Dermis microvascular lymphatic vessel endothelial cell (primary cell): ENCODE data around the gene VEZF1. TPM values are rescaled to one million over a fixed set of nuclear protein-coding genes. Genes with fewer than 3 reads are reported as not detected.
A peak's percentile ranks its signal among the peaks of the same experiment; 100 is the strongest.

Experiments used
- DNase-seq, 2 donors: peaks; one replicate each; pipeline versions ENCODE4 v3.0.0 to v3.0.0-alpha.2; 2010; ENCODE audit warnings: low read depth in 2 of 2
- total RNA-seq: library from RNA; depleted of rRNA; stranded (reverse); fragments of >200 nt; gene quantifications from 2 replicates; pipeline ENCODE4 v1.2.1, GENCODE V29; 2014

Gene VEZF1
- total RNA-seq, 1 donor from 2014 or later, result 22.9 TPM

DNA sequence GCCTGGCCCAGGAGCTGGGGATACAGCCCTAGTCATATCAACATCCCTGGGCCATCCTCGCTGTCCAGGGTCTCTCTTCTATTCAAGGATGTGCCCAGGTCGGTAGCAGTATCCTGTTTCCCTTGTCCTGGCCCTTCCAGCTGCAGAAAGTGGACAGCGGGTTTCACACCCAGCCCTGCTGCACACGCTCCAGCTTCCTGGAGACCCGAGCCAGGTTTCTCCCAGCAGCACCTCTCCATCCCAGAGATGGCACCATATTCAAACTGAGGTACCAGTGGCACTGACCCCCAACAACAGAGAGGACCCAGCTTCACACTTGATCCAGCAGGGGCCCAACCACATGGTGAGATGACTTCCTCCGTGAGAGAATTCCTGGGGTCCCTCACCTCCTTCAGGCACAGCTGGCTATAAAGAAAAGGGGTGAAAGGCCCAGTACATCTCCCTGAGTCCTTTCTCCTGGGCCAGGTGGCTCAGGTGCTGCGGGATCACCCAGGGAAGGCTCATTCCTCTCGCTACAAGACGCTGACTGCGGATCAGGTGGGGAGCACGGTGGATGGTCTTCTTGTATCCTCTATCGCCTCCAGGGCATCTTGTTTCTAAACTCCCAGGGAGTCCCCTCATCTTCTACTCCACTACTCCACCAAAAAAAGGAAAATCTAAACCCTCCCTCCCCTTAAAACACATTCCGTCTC, 34.2 kb downstream of the VEZF1 start:
- no peak for DNase-seq

DNA sequence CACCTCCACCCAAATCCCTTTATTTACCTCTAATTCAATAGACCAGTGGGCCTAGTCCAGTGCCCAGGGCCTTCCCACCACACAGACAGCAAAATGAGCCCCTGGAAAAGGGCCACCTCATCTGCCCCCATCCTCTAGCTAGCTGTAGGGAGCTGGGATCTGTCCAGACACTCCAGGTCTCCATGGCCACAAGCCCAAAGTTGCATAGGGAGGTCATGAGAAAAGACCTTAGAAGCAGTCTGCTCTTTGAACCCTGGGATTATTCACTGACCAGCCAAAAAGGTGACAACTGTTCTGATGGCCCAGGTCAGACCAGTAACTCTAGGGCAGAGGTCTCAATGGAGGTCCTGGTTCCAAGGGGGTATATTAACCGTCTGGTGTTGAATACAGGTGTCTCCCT, 34.8 kb downstream of the VEZF1 start:
- DNase-seq, result no peak

DNA sequence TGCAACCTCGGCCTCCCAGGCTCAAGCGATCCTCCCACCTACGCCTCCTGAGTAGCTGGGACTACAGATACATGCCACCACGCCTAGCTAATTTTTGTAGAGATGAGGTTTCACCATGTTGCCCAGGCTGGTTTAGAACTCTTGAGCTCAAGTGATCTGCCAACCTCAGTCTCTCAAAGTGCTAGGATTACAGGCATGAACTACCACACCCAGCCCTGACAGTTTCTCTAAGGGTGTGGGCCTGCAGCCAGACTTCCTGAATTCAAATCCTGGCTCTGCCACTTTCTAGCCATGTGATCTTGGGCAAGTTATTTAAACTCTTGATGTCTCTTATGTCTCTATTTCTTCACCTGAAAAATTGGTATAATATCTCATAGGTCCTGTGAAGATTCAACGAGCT, 38.4 kb downstream of the VEZF1 start:
- DNase-seq, result no peak

DNA sequence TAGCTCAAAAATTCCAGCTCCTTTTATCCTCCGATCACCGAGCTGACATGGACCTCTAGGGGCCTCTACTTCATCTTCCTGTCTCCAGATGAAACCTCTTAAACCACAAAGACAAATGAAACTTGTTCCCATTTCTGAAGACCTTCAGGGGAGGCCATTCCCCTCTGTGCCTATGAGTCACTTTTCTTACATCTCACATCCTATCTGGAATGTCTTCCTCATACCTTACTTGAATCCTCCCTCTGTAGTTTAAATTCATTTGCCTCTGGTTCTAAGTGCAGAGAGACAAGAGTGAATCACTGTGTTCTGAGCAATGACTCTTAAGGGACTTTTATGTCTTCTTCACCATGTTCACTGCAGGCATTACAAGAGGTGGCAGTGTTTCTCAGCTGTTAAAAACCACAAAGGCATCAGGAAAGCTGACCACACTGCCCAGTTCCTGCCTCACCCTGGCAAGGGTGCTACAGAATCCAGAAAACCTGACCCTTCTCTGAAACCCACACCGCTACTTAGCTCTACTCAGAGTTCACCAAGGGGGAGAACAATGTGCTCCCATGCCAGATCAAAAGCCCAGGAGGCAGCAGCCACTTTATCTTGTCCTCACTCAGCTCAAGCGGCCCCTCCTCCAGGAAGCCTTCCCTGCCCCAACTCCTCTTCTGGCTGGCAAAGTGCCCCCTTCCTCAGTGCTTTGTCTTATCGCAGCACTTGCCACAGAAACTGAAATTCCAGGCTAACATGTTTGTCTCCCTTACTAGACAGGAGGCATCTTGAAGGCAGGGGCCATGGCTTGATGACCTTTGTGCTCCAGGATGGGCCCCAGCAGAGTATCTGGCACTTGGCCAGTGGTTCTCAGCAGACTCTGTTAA, 39.3 kb downstream of the VEZF1 start:
- peak in 1 of 2 donors; percentile 50 for DNase-seq

DNA sequence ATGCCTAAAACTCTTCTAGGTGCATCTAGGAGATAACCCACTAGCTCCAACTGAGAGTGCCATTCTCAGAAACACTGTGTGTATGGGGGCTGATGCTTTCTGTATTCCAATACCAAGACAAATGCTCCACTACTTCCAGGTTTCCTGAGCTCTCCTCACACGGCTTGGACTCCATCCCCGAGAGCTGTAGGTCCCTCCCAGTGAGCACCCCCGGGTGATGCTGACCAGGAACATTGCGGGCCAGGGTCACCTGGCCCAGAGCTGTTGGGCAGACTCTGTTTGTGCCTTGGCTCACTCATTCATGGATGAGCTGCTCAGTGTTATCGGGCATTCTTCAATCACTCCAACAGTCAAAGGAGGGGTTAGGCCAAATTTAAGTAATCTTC, 39.9 kb downstream of the VEZF1 start:
- no peak for DNase-seq

DNA sequence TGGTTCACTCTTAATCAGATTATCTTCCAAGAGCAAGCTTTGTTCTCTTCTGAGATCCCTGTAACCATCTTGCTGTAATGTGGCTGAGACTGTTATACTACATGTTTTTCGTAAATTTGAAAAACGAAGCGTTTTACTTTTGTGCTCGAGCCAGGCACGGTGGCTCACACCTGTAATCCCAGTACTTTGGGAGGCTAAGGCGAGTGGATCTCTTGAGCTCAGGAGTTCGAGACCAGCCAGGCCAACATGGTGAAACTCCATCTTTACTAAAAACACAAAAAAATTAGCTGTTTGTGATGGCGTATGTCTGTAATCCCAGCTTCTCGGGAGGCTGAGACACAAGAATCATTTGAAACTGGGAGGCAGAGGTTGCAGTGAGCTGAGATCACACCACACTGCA, 40.7 kb downstream of the VEZF1 start:
- no peak for DNase-seq

DNA sequence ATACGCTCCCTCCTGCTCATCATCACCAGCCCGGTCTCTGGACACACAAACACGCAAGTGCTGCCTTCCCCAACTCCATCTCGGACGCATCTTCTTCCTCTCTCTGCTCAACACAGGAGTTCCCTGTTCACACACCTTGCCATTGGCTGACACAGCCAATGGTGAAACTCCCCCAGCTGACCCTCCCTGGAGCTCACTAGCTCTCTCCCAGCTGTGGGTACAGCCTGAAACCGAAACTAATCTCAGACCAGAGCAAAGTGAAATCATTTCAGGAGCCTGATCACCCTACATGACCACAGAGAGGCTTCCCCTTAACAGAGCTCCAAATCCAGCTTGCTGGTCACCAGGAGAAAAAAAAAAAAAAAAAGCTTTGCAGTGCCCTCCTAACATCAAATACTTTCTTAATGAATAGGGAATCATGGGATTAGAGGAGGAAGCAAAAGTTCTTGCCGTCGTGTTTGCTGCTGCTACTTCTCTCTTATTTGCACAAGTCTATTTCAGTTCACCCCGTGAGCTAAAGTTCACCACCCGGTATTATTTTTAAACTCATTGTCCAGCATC, 41.2 kb downstream of the VEZF1 start:
- DNase-seq, result peak; percentile 52 to 64

DNA sequence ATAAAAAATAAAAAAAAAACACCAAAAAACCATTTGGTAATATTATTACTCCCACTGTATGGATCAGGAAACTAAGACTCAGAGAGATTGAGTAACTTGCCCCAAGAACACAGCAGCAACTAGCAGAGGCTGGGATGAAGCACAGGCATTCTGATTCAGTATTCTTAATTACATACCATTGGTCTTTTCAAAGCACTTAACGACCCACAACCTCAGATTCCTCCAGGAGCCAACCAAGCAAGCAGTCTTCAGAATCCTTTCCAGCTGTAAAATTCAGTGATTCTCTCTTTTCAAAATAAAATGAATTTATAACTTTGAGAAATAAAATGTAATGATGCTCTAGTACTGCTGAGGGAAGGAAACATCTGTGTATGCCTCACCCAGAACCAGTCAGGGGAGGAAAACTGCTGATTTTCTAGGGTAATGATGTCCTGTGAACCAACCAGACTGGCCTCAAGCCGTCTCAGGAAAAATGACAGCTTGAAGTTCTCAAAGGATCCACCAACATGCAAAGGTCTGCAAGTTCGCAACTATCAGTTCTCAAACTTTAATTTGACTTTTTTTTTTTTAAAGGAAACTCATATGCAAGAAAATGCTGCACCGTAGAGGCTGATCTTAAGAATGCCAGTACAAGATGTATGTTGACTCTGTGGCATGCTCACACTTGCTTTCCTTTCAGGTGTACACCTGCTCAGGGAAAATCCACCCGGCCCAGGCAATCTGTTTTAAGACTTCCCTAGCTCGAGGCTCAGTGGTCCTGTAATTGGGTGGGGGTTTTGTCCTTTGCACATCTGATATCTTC, 41.9 kb downstream of the VEZF1 start:
- no peak for DNase-seq

DNA sequence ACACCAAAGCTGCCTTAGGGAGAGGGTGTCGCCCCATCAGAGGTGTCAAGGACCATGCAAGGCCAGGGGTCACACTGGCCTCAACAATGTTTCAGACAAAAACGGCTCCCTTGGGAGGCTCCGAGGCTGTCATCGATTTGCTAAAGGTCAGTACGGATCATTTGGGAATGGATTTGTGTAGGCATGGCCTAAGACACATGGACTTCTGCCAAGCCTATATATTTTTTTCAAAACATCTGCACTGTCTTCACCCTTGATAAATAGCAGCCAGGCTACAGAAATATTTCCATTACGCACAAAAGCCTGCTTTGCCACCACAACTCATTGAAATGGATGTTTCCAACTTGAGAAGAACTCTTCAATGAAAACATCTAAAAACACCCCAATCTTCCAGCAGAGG, 43.1 kb downstream of the VEZF1 start:
- no peak for DNase-seq

DNA sequence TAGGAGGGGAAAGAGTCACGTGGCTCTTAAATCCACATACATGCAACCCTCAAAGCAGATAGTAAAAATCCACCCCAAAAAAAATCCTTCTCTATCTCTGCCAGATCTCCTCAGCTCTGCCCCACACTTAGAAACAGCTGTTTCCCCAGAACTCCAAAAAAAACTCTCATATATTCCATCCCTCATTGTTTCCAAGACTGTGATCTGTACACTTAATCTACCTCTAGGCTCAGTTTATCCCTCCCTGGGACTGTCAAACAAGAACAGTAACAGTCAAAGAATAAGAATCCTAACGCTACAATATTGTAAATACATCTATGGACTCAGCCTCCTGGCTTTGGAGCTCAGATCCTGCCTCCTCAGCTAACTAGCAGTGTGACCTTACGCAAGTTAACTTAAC, 44.4 kb downstream of the VEZF1 start:
- no peak for DNase-seq

DNA sequence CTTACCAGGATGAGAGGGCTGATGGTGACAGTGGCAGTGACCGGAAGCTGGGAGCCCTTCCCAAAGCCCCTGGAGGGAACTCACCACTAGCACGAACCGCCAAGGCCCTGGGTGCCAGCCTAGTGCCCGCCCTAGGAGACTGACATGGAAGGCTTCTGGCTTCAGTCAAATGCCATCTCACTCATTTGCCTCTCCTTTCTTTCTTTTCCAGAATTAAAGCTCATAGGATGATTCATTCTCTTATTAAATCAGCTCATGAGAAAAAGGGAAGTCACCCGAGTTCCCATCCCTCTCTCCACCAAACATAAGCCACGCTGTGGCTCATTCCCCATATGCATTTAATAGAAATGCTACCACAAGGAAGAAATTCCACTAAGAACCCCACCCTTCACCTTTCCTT, 44.9 kb downstream of the VEZF1 start:
- DNase-seq, result no peak

DNA sequence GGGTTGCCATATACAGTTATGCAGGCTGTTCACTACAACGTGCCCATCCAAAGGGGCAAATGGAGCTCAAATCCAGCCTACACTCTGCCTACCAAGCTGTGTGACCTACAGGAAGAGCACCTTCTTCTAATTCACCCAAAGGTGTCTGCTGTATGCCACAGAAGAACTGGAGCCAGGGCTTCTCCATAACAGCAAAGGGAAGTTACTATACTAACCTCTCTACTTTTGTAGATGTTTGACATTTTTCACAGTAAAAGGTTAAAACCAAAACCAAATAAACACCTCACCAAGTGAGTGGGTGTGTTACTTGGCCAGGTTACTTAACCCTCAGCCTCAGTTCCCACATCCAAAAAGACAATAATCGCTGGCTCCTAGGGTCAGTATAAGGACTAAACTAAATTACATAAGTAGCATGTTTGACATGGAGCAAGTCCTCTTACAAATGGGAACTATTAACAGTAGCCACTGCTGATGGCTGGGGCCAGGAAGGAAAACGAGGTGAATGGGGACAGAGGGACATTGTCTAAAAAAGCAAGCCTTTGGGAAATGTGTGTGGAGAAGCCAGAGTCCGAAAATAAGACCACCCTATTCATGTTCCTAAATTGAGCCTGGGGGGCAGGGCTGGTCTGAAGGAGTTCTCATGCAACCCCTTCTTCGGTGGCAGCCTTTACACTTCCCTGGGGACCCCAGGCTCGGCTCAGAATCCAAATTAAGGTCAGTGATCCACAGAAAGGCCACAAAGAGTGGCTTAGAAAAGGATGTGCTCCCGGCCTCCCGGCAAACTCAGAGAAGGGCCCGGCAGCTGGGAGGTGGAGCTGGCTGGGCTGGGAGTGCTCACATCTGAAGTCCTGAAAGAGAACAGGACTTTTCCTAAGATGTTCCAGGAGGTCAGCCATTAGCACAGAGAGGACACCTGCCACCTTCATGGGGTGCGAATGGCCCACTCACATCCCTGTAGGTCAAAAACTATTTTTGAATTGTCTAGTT, 46.4 kb downstream of the VEZF1 start:
- no peak for DNase-seq

DNA sequence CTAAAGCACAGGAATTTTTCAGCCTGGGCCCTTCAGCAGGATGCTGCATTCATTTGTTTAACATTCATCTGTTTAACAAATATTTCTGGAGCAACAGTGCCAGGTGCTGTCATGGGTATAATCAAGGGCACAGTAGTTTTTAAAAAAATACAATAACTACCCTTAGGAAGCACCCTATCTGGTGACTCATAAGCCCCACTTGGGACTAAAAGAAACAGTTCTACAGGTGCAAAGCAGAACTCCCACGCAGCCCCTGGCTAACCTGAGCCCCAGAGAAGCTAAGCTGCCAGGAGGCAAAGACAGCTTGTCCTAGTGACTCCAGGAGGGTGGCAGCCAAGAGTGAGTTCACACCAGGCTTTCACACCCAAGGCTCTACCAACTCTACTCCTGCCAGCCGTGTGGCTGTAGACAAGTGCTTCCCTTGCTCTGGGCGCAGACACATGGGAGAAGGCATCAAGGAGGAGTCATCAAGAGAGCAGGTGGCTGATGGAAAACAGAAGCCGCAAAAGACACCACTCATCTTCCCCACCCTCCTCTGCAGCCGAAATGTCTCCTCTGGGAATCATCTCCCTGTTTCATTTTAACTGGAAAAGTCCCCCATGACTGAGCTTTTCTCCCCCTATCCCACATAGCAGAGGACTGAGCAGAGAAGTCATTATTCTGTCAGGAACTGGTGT, 47.3 kb downstream of the VEZF1 start:
- DNase-seq, result no peak

DNA sequence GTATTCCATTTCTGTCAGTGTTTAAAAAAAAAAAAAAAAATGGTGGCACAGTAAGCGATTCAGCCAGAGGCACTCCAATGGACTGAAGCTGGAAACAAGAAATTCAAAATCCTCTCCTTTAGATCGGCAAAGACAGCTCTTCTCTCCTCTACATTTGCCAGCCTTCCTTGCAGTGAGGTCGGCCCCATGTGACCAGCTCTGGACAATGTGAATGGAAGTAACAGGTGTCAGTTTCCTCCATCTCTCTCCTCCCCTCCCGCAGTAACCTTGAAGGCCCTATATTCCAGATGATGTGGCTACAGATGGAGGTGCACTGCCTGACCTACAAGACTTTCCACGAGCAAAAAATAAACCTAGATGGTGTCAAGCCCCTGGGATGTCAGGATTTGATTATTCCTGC, 47.8 kb downstream of the VEZF1 start:
- DNase-seq, result no peak

DNA sequence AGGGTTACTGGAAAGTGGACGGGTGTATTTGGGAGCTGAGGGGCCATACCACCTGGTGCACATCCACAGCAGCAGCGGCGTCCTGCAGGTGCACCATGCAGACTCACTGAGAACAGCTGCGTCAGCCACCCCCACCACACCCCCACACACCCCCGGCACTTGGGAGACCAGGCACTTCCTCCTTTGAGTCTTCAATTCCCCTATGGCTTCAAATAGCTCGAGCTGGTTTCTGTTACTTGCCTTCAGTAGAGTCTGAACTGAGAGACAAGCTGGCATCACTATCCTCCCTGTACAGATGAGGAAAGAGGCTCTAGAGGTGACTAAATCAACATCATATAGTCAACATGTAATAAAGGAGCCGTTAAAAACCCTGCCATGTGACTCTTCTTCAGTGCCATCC, 48.3 kb downstream of the VEZF1 start:
- DNase-seq, result no peak

DNA sequence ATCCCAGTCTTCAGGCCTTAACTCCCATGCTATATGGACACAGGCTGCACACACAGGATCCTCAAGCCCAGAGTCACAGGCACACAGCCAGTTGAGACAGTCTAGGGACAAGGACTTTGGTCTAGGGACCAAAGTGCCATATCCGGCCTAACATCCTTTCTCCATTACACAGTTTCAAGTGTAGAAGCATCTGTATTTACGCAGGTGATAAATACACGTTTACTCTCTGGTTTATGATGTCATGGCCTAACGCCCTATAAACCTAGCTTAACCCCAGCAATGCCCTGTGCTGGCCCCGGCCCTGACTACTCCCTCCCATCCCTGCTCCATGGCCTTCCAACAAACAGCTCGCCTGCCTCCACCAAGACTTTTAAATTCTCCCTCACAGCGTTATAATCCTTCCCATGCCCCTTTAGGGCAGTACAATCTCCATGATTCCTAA, 50.0 kb downstream of the VEZF1 start:
- no peak for DNase-seq

DNA sequence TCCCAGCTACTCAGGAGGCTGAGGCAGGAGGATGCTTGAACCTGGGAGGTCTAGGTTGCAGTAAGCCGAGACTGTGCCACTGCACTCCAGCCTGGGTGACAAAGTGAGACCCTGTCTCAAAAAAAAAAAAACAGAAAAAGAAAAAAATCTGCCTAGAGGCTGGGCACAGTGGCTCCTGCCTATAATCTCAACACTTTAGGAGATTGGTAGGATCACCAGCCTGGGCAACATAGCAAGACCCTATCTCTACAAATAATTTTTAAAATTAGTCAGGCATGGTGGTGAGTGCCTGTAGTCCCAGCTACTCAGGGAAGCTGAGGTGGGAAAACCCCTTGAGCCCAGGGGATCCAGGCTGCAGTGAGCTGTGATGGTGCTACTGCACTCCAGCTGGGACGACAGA, 50.6 kb downstream of the VEZF1 start:
- no peak for DNase-seq

DNA sequence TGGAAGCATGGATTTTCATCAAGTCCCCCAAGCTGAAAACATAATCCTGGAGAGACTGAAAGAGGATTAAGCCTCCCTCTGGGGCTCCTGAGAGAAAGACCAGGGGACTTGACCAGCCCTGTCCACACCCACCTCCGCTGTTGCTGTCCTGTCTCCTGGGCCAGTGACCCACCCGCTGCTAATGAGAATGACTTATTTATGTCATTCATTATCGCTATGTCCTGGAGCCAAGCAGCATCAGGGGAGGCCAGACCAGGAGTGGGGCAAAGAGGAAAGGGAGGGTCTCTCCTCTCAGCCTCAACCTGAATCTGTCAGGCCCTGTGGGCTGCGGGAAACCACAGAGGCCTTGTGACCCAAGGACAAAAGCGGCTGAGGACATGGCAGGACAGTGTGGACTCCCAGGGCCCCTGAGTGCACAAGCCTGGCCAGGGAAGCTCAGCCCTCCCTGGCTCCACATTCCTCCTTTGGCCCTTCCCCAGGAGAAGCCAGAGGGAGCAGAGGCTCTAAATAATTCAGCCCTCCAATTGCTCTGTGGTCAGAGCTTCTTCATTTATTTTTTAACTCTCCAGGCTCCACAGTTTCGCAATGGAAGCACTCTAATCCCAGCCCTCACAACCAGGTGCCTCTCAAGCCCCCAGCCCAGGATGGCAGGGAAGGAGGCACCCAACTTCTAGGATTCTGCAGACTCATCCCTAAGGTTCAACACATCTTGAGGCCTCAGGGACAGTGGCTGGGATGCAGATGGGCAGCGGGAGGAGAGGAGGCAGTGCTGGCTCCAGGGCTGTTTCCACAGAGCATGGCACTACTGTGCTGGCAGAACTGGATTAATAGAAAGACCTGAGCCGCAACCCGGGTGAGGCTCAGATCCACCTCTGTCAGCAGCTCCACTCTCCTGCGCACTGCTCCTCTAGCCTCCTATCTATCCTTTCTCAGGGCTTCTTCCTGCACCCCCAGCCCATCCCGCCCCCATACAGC, 51.9 kb downstream of the VEZF1 start:
- DNase-seq, result no peak
